Epidermal melanocyte (primary cell): Measurements from ENCODE around the gene CDK11B.
"Not testable (repeated sequence)": the region's sequence is repeated elsewhere in the genome, so short reads cannot be mapped to it uniquely, and the experiment has no call there.

Experiments used
- DNase-seq: peaks from one replicate; pipeline ENCODE4 v3.0.0; 2011; ENCODE audit warnings: low spot score; ENCODE audit not compliant: insufficient read length

Gene CDK11B

GRCh38 chr1:1658583-1659549 is at the start of gene CDK11B:
Gene CDK11B (minus strand): TSS chr1:1659004. CDS start chr1:1657485, 1,519 bp downstream.
- DNase-seq = peak; percentile 86

GRCh38 chr1:1707897-1708296 is 49.1 kb upstream of the CDK11B start:
- not testable (repeated sequence) for DNase-seq

- not testable (repeated sequence) for DNase-seq
These were observed 48.4 kb upstream of the CDK11B start for GRCh38 chr1:1707241-1707640.

DNA sequence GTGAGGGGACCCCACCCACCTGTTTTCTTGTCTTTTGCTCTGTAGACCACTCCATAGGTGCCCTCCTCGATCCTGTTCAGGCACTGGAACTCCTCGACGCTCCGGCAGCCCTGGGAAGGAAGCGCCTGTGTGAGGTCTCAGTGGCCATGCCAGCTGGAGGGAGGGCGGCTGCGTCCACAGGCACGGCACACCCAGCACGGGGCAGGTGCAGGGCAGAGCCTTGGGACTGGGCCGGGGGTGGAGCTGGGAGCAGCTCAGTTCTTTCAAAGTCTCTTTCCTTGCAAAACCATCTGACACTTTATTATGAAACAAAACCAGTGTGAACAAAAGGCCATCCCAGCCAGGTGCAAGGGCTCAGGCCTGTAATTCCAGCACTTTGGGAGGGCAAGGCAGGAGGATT is 46.8 kb upstream of the CDK11B start:
- not testable (repeated sequence) for DNase-seq

DNA sequence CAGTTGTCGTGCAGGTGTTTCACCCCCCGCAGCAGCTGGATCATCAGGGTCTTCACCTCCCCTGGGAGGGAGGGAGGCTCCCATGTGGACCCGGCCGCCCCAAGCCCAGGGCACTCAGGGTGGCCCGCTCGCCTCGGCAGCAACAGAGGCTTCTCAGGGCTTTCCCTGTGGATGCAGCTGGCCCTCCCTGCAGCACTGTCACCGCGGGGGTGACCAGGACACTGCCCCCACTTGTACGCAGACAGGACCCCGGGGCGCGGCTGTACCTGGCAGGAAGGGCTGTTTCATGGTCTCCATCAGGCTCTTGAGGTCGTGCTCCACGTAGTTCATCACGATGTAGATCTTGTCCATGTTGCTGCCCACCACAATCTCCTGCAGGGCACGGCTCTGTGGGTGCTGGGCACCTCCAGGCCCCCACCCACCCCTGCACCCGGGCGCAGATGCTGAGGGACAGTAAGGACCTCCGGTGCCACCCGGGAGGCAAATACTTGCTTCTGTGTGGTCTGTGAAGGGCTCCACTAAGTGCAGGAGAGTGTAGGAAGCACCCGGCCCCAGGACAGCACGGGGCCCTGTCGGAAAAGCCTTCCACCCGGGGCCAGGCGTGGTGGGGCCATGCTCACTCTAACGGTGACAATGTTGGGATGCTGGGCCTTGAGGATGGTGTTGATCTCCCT is 45.6 kb upstream of the CDK11B start:
- not testable (repeated sequence) for DNase-seq

DNA sequence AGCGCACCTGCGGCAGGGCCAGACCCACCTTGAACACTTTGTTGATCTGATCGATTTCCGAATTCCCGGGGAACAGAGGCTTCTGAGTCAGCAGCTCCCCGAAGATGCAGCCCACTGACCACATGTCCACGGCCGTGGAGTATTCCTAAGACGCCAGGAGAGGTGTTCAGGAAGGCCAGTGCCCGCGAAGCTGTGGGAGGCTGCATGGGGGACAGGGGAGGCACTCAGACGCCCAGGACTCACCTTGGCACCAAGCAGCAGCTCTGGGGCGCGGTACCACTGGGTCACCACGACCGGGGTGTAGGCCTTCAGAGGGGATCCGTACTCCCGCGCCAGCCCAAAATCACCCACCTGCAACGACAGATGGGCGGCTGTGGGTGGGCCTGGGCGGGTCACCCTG is 45.0 kb upstream of the CDK11B start:
- no peak for DNase-seq

DNA sequence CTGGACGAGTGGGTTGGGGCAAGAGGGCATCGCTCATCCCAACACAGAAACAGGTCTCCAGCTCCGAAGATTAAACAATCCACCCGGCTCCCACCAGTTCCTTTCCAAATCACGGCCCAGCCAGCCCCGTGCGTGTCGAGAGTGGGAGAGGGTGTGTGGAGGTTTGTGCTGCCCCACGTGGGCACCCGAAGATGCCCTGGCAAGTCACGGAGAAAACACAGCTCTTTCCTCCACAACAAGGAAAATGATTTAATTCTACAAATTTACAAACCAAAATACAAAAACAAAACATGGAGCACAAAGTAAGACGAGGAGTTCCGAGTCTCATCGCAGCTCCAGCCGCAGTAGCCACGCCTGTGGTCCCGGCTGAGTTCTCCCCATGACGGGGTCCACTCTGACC is 43.7 kb upstream of the CDK11B start:
- not testable (repeated sequence) for DNase-seq

GRCh38 chr1:1700557-1700956 is 41.8 kb upstream of the CDK11B start:
- DNase-seq = not testable (repeated sequence)

DNA sequence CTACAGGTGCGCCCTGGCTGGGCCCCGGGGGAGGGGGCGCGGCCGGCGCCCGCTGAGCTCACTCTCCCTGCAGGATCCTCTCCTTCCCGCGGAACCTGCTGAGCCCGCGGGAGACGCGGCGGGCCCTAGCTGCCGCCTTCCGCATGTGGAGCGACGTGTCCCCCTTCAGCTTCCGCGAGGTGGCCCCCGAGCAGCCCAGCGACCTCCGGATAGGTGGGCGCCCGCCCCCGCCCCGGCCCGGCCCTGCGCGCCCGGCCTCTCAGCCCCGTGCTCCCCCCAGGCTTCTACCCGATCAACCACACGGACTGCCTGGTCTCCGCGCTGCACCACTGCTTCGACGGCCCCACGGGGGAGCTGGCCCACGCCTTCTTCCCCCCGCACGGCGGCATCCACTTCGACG is 41.3 kb upstream of the CDK11B start:
- DNase-seq = not testable (repeated sequence)

GRCh38 chr1:1699061-1699460 is 40.3 kb upstream of the CDK11B start:
- not testable (repeated sequence) for DNase-seq

DNA sequence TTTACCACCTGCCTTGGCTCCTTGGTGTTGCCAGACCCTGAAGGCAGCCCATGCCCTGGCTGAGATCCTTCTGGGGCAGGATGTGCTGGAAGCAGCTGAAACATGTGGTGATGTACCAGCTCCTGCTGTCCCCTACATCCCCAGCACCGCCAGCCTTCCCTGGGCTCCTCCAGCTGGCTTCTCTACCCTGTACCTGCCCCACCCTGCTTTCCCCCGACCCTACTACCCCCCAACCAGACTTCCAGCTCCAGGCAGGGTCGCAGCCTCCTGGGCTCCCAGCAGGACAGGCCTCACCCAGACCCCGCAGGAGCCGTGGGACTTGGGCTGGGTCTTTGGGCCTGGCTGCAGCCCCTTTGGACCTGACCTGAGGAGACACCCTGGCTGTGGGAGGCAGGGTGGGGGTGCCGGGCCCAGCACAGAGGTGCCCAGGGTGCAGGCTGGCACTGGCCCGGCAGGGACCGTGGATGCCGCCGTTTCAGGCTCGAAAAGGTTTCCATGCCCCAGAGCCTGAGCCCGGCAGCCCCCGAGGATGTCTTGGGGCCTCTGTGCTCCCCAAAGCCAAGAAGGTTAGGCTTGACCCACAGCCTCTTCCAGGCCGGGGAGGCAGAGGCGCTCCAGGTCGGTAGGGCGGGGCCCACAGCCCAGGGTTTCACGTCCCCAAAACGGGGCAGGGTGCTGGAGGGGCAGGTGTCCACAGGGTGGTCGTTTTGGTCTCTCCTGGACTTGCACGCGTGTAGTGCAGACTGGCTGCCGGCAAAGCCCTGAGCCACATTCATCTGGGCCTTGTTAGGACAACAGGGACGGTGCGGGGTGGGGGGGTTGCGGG is 38.8 kb upstream of the CDK11B start:
- not testable (repeated sequence) for DNase-seq

DNA sequence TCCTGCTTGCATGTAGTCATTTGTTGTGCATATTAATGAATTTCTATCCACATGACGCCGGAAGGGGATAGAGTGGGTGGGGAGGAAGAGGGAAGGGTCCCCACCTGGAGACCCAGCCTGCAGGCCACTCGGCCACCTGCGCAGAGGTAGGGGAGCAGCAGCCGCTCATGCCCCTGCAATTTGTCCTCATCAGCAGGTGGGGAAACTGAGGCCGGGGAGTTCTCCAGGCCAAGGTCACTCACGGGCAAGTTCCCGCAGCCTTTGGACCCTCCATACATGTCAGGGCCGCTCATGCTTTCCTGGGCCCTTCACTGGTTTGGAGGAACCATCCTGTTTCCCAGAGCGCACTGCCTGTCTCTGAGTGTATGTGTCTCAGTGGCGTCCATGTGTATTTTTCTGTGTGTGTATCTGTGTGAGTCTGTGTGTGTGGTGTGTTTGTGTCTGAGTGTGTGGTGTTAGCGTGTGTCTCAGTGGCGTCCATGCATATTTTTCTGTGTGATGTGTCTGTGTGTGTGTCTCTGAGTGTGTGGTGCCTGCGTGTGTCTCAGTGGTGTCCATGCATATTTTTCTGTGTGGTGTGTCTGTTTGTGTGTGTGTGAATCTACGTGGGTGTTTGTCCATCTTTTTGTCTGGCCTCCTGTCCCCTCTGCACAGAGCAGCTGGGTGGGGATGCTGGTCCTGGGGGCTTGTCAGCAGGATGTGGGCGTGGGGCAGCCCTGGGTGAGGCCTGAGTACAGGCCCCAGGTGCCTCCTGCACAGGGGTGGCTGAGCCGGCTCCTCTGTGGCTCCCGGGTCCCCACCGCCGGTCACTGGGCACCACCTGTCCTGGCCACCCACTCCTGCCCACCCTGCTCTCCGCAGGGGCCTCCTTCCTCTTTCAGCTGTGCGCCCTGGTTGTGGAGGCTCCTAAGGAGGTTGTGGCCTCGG is 37.9 kb upstream of the CDK11B start:
- DNase-seq = not testable (repeated sequence)

GRCh38 chr1:1692714-1693647 is 34.2 kb upstream of the CDK11B start, which contains the start of gene SLC35E2B:
Gene SLC35E2B (minus strand): TSS chr1:1692795. CDS start chr1:1676699, 16,096 bp downstream.
- not testable (repeated sequence) for DNase-seq

- not testable (repeated sequence) for DNase-seq
These were observed 33.5 kb upstream of the CDK11B start for GRCh38 chr1:1692324-1692713.

DNA sequence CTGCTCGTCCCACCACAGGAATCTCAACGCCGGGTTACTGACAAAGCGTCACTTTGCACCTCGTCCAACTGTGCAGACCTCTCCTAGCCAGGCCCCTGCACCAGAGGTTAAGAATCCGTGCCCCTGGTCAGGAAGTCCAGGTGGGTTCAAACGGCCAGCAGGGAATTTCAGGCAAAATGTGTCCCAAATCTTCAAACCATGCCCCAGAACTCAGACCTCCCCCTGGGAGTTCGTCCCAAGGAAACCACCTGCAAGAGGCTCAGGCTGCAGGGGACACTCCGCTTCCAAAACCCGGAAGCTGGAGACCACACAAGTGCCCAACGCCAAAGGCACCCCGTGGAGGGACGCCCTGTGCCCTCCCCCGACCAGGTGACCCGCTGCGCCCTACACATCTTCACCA is 32.6 kb upstream of the CDK11B start:
- not testable (repeated sequence) for DNase-seq

DNA sequence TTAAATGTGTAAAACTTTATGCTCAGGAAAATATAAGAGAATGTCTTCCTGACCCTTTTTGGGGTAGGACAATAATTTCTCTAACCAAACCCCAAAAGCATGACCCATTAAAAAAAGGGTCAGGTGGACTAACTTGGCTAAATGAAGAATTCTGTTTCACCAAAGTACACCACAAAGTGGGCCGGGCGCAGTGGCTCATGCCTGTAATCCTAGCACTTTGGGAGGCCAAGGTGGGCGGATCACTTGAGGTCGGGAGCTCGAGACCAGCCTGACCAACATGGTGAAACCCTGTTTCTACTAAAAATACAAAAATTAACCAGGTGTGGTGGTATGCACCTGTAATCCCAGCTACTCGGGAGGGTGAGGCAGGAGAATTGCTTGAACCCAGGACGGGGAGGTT is 30.7 kb upstream of the CDK11B start:
- DNase-seq = not testable (repeated sequence)

DNA sequence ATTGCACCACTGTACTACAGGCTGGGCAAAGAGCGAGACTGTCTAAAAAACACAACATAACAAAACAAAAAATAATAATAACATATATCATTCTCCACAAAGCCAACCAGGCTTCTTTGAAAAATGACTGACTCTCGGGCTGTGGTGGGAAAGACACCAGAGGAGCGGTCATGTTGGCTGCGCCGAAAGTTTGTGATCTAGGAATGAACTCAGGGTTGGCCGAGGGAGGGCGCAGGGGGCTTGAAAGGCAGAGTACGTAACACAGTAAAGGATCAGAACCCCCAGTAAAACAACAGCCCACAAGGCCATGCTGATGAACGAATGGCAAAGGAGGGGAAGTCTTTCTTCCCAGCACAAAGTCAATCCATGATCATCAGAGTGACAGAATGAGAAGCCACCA is 29.0 kb upstream of the CDK11B start:
- DNase-seq = no peak

DNA sequence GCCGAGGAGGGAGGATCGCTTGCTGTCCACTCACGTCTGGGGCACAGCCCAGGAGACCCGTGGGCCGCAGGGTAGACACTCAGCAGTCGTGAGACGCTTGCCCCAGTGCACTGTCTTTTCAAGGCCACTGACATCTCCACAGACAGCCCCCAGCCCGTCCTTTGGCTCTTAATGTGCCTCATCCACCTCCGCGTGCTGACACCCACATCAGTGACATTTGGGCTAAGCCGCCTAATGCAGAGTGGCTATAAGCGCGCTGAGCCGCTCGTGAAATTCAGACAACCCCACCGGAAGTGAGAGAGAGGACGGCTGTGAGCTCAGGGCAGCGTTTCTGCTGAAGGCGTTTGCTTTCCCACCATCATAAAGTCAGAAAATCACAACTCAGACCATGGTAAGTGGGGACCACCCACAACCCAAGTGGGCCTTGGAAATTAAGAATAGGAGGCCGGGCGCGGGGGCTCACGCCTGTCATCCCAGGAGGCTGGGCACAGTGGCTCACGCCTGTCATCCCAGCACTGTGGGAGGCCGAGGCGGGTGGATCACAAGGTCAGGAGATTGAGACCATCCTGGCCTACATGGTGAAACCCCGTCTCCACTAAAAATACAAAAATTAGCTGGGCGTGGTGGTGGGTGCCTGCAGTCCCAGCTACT is 25.4 kb upstream of the CDK11B start:
- DNase-seq = no peak
